ENCODE results near the gene TPO.

TPO gene

DNA sequence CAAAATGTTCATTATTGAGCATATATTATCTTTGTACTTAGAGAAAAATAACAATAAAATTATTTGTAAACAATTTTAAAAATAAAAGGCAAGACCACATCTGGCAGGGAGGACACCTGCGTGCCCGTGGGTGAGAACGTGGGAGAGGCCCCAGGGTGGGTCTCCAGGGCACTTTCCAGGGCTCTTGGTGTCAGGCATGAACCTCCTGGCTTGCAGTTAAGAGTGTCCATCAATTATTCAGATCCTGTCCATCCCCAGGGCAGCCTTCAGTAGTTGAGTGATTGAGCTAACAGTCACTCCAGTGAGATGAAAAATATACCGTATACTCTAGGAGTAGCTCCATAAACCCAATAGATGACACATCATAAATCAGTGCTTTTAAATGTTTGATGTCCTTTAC is 49.7 kb downstream of the TPO start:
- DNase-seq: no peak
- TF ChIP-seq, protein P1, sequence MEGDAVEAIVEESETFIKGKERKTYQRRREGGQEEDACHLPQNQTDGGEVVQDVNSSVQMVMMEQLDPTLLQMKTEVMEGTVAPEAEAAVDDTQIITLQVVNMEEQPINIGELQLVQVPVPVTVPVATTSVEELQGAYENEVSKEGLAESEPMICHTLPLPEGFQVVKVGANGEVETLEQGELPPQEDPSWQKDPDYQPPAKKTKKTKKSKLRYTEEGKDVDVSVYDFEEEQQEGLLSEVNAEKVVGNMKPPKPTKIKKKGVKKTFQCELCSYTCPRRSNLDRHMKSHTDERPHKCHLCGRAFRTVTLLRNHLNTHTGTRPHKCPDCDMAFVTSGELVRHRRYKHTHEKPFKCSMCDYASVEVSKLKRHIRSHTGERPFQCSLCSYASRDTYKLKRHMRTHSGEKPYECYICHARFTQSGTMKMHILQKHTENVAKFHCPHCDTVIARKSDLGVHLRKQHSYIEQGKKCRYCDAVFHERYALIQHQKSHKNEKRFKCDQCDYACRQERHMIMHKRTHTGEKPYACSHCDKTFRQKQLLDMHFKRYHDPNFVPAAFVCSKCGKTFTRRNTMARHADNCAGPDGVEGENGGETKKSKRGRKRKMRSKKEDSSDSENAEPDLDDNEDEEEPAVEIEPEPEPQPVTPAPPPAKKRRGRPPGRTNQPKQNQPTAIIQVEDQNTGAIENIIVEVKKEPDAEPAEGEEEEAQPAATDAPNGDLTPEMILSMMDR (IDR thresholded peaks at IDR 0.05): no peak
- peaks cover 0 to 17% of the 10 kb centered on the region in 2 donors for H3K27me3 ChIP-seq
- intact Hi-C loops (cut with DNase I; ENCODE audit: low total_unique reads): no loop called here
- H3K4me1 ChIP-seq: no peaks in the 10 kb centered on the region
- no peak overlapping the region for H3K27ac ChIP-seq
- no peak overlapping the region for H3K4me3 ChIP-seq
- no peaks in the 10 kb centered on the region for H3K9me3 ChIP-seq
- H3K36me3 ChIP-seq: no peaks in the 10 kb centered on the region

DNA sequence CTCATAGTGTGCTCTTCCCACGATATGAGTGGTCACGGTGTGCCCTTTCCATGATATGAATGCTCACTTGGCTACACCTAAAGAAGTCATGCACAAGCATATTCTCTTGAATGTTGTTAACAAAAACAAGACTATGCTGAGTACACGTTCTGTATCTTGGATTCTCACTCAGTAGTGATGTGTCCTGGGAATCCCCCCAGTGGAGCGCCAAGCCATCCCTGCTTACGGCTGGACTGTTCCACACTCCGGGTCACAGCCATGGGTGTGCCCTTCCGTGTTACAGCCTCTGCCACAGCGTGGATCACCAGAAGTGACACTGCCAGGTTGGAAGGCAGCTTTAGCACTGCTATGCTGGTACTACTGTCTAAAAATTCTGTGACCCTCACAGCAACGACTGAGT is 59.1 kb downstream of the TPO start:
- DNase-seq: no peak
- H3K9me3 ChIP-seq: no peaks in the 10 kb centered on the region
- intact Hi-C loops (cut with DNase I; ENCODE audit: low total_unique reads): no loop called here
- H3K4me1 ChIP-seq: no peaks in the 10 kb centered on the region
- TF ChIP-seq, protein P1 (IDR thresholded peaks at IDR 0.05): no peak
- no peak overlapping the region for H3K27ac ChIP-seq
- H3K36me3 ChIP-seq: no peaks in the 10 kb centered on the region
- H3K4me3 ChIP-seq: no peak overlapping the region
- H3K27me3 ChIP-seq: peaks cover 0 to 3% of the 10 kb centered on the region in 2 donors

DNA sequence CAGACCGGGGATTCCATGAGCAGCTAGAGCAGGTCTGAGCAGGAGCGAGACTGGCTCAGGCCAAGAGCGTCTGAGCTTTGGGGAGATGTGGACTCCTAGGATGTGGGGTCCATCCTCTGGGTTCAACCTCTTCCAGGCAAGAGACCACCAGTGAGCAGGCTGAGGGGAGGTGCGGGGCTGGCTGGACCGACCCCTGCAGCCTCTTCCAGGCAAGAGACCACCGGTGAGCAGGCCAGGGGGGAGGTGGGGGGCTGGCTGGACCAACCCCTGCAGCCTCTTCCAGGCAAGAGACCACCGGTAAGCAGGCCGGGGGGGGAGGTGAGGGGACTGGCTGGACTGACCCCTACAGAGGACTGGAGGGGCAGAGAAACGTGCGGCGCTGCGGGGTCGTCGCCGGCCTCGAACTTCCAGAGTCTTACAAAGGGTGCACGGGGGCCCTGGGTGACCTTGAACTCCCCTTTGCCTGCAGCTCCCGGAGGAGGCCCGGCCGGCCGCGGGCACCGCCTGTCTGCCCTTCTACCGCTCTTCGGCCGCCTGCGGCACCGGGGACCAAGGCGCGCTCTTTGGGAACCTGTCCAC is 63.4 kb downstream of the TPO start:
- Histone ChIP-seq H3K36me3 (no peaks in the 10 kb centered on the region), H3K27ac (no peak overlapping the region), H3K4me3 (no peak overlapping the region), H3K9me3 (no peaks in the 10 kb centered on the region), H3K4me1 (no peaks in the 10 kb centered on the region), H3K27me3 (peaks cover 0 to 9% of the 10 kb centered on the region in 2 donors)
- intact Hi-C loops (cut with DNase I; ENCODE audit: low total_unique reads): no loop called here
- no peak for DNase-seq
- TF ChIP-seq, protein P1 (IDR thresholded peaks at IDR 0.05): no peak

DNA sequence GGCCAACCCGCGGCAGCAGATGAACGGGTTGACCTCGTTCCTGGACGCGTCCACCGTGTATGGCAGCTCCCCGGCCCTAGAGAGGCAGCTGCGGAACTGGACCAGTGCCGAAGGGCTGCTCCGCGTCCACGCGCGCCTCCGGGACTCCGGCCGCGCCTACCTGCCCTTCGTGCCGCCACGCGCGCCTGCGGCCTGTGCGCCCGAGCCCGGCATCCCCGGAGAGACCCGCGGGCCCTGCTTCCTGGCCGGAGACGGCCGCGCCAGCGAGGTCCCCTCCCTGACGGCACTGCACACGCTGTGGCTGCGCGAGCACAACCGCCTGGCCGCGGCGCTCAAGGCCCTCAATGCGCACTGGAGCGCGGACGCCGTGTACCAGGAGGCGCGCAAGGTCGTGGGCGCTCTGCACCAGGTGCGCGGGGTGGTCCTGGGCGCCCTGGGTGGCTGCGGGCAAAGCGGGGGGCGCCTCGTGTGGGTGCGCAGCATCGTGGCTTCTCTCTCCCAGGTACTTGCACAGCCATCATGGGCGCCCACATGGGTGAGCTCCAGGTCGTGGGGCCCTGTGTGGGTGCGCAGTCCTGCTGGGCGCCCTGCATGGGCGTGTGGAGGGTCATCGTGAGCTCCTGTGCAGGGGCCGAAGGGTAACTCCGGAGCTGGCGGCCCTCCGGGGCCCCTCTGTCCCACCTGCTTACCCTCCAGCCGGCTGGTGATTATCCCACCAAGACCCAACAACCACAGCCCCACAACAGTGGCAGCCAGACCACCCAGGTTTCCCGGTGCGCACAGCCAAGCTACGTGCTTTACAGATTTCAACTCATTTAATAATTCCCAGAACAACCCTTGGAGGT is 64.2 kb downstream of the TPO start:
- no peaks in the 10 kb centered on the region for H3K4me1 ChIP-seq
- H3K27ac ChIP-seq: no peak overlapping the region
- H3K4me3 ChIP-seq: no peak overlapping the region
- intact Hi-C loops (cut with DNase I; ENCODE audit: low total_unique reads): no loop called here
- no peak for DNase-seq
- H3K27me3 ChIP-seq: peaks cover 0 to 9% of the 10 kb centered on the region in 2 donors
- no peaks in the 10 kb centered on the region for H3K36me3 ChIP-seq
- no peaks in the 10 kb centered on the region for H3K9me3 ChIP-seq
- TF ChIP-seq, protein P1 (IDR thresholded peaks at IDR 0.05): no peak

DNA sequence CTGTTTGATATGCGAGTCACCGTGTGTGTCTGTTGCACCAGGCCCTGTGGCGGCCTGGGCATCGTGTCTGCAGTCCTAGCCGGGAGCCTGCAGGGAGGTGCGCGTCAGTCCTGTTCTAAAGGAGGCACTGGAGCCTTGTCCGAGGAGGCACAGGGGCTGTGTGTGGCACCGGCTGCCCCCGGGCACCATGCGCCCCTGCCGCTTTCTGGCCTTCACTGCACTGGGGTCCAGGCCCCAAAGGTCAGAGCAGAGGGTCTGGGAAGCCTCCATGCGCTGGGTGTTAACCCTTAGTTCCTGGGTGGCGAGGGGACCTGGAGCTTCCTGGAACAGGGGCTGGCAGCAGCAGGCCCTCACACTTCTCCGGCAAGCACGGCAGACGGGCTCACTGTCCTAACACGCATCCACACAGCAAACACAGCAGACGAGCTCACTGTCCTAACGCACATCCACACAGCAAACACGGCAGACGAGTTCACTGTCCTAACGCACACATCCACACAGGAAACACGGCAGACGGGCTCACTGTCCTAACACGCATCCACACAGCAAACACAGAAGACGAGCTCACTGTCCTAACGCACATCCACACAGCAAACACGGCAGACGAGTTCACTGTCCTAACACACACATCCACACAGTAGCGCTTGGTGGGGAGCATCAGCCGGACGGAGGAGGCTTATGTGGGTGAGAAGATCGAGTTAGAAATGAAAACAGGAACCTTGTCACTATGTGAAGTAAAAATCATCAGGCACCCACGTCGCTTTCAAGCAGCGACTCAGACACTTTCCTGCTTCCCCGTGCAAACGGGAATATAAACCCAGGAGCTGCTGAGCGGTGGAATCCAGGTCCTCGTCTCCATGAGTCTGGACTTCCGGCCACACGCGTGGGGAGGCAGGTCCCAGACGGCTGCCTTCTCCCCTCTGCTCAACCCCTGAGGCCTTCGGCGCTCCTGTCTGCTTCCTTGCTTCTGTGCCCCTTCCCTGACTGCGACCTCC is 65.3 kb downstream of the TPO start:
- DNase-seq: no peak
- Histone ChIP-seq H3K27ac (no peak overlapping the region), H3K9me3 (no peaks in the 10 kb centered on the region), H3K4me1 (no peaks in the 10 kb centered on the region), H3K27me3 (peaks cover 0 to 9% of the 10 kb centered on the region in 2 donors), H3K4me3 (no peak overlapping the region), H3K36me3 (no peaks in the 10 kb centered on the region)
- intact Hi-C loops (cut with DNase I; ENCODE audit: low total_unique reads): no loop called here
- TF ChIP-seq, protein P1 (IDR thresholded peaks at IDR 0.05): no peak
